IMR-90 (cell line): Measurements from ENCODE around the gene MTHFS. TPM values are rescaled to one million over a fixed set of nuclear protein-coding genes. Genes with fewer than 3 reads are reported as not detected.

ENCODE experiments used
- ATAC-seq: fragments of 200-7000 bp; cut with Tn5 transposase; 2 replicates; pipeline ENCODE4 v1.9.1; 2020; ENCODE audit warnings: low read depth, mild to moderate bottlenecking, moderate library complexity
- BruUV-seq: library from RNA; stranded (reverse); fragments of 400-500 nt; replicated peaks from 2 replicates; lab custom pipeline; 2021; lab: Mats Ljungman, UMichigan
- CTCF ChIA-PET: fragments of 300-600 bp; formaldehyde crosslinking; extraction: SDS; loops from one replicate; lab custom pipeline; 2021; ENCODE audit warnings: antibody characterized with exemption; lab: Yijun Ruan, JAX
- POLR2A ChIA-PET: fragments of 300-600 bp; sonication (Branson Sonifier 250); formaldehyde crosslinking; loops from one replicate; lab custom pipeline; 2022; ENCODE audit warnings: antibody characterized with exemption; ENCODE audit not compliant: unreplicated experiment; lab: Charles Lee
- DNase-seq: peaks from one replicate; pipeline ENCODE4 v3.0.0; 2013
- H2AFZ ChIP-seq: replicated peaks from 2 replicates; pipeline ENCODE3; 2013; ENCODE audit warnings: low read length, mild to moderate bottlenecking; ENCODE audit not compliant: poor library complexity
- H2AK5ac ChIP-seq: 2 replicates; pipeline ENCODE4 v1.6.1; 2013; ENCODE audit warnings: low read depth, low read length, inconsistent platforms
- H2AK9ac ChIP-seq: replicated peaks from 2 replicates; pipeline ENCODE3; 2013; ENCODE audit warnings: mild to moderate bottlenecking, low read depth, low read length, moderate library complexity; ENCODE audit not compliant: poor library complexity
- H2BK120ac ChIP-seq: 2 replicates; pipeline ENCODE4 v1.6.1; 2013; ENCODE audit warnings: low read depth, low read length, inconsistent platforms
- H2BK15ac ChIP-seq: 3 replicates; pipeline ENCODE4 v1.6.1; 2013; ENCODE audit warnings: low read depth, low read length, inconsistent platforms
- H2BK20ac ChIP-seq: 2 replicates; pipeline ENCODE4 v1.6.1; 2013; ENCODE audit warnings: low read depth, mild to moderate bottlenecking, inconsistent platforms, low read length, moderate library complexity
- H2BK5ac ChIP-seq: 2 replicates; pipeline ENCODE4 v1.6.1; 2013; ENCODE audit warnings: mild to moderate bottlenecking, low read depth, low read length, inconsistent platforms; ENCODE audit not compliant: poor library complexity, severe bottlenecking
- H3K14ac ChIP-seq: replicated peaks from 2 replicates; pipeline ENCODE4 v1.6.1; 2013; ENCODE audit warnings: low read depth, low read length, inconsistent platforms
- H3K18ac ChIP-seq: 2 replicates; pipeline ENCODE4 v1.6.1; 2013; ENCODE audit warnings: low read depth, low read length, control low read depth
- H3K23ac ChIP-seq: 2 replicates; pipeline ENCODE4 v1.6.1; 2013; ENCODE audit warnings: low read depth, low read length, inconsistent platforms
- H3K27ac ChIP-seq: 2 replicates; pipeline ENCODE4 v1.5.1; 2013; ENCODE audit warnings: mild to moderate bottlenecking, control low read depth, low read length; ENCODE audit not compliant: insufficient read depth
- H3K27me3 ChIP-seq: 2 replicates; pipeline ENCODE4 v1.6.1; 2013; ENCODE audit warnings: low read length; ENCODE audit not compliant: control insufficient read depth, insufficient read depth
- H3K36me3 ChIP-seq: 2 replicates; pipeline ENCODE4 v1.6.1; 2013; ENCODE audit warnings: low read length, mixed read lengths; ENCODE audit not compliant: control insufficient read depth, insufficient read depth
- H3K4ac ChIP-seq: 2 replicates; pipeline ENCODE4 v1.6.1; 2013; ENCODE audit warnings: low read depth, low read length, inconsistent platforms
- H3K4me1 ChIP-seq: 2 replicates; pipeline ENCODE4 v1.6.1; 2013; ENCODE audit warnings: low read length, mixed read lengths; ENCODE audit not compliant: control insufficient read depth, insufficient read depth
- H3K4me2 ChIP-seq: 2 replicates; pipeline ENCODE4 v1.6.1; 2013; ENCODE audit warnings: low read depth, mild to moderate bottlenecking, control low read depth, low read length, moderate library complexity
- H3K4me3 ChIP-seq: 2 replicates; pipeline ENCODE4 v1.5.1; 2013; ENCODE audit warnings: low read depth, mild to moderate bottlenecking, control low read depth, low read length, moderate library complexity; ENCODE audit not compliant: insufficient read depth
- H3K56ac ChIP-seq: 2 replicates; pipeline ENCODE4 v1.6.1; 2013; ENCODE audit warnings: low read length, inconsistent platforms; ENCODE audit not compliant: insufficient read depth; ENCODE audit errors: extremely low read depth
- H3K79me1 ChIP-seq, 2 experiments: 2 replicates each; pipeline ENCODE4 v1.6.1; 2013; ENCODE audit warnings: low read length in 2 of 2, inconsistent platforms in 1 of 2, low read depth in 1 of 2
- H3K9ac ChIP-seq: 2 replicates; pipeline ENCODE4 v1.6.1; 2013; ENCODE audit warnings: low read depth, low read length, control low read depth
- H3K9me1 ChIP-seq: 2 replicates; pipeline ENCODE4 v1.6.1; 2013; ENCODE audit warnings: low read length, inconsistent platforms; ENCODE audit not compliant: insufficient read depth
- H3K9me3 ChIP-seq: 2 replicates; pipeline ENCODE4 v1.6.1; 2013; ENCODE audit warnings: low read length; ENCODE audit not compliant: control insufficient read depth, insufficient read depth
- H4K20me1 ChIP-seq: 2 replicates; pipeline ENCODE4 v1.6.1; 2013; ENCODE audit warnings: low read length, inconsistent platforms; ENCODE audit not compliant: insufficient read depth
- H4K5ac ChIP-seq: 2 replicates; pipeline ENCODE4 v1.6.1; 2013; ENCODE audit warnings: mild to moderate bottlenecking, low read depth, low read length, control low read depth
- H4K8ac ChIP-seq, 2 experiments: 2 replicates each; pipeline ENCODE4 v1.6.1; 2013; ENCODE audit warnings: low read depth in 2 of 2, low read length in 2 of 2, control low read depth in 1 of 2, inconsistent platforms in 1 of 2
- H4K91ac ChIP-seq: 2 replicates; pipeline ENCODE4 v1.6.1; 2013; ENCODE audit warnings: low read depth, low read length, inconsistent platforms; ENCODE audit not compliant: insufficient read depth
- BHLHE40 ChIP-seq: fragments of 150-350 bp; IDR thresholded peaks from 2 replicates; pipeline ENCODE4 v1.6.1; 2016; ENCODE audit warnings: mild to moderate bottlenecking, low read depth, low read length
- CHD1 ChIP-seq: IDR thresholded peaks from 2 replicates; pipeline ENCODE4 v1.6.1; 2012; ENCODE audit warnings: low read depth, low read length, improper control_type of control experiment
- ELK1 ChIP-seq: fragments of 150-350 bp; IDR thresholded peaks from 2 replicates; pipeline ENCODE4 v1.6.1; 2016; ENCODE audit warnings: low read depth, mild to moderate bottlenecking, low read length, moderate library complexity, borderline replicate concordance
- FOS ChIP-seq: fragments of 150-350 bp; IDR thresholded peaks from 2 replicates; pipeline ENCODE4 v1.6.1; 2016; ENCODE audit warnings: low read depth, low read length
- MAZ ChIP-seq: IDR thresholded peaks from 2 replicates; pipeline ENCODE4 v1.6.1; 2012; ENCODE audit warnings: low read depth, mild to moderate bottlenecking, low read length, improper control_type of control experiment, moderate library complexity, borderline replicate concordance
- RAD21 ChIP-seq: IDR thresholded peaks from 2 replicates; pipeline ENCODE4 v1.6.1; 2012; ENCODE audit warnings: low read length, improper control_type of control experiment
- WGBS, 2 experiments: methylation state at CpG; one replicate each; pipeline versions ENCODE4 v1.1.5 to v1.1.7; 2013; ENCODE audit warnings: missing lambda C conversion rate in 2 of 2; ENCODE audit not compliant: insufficient read length in 1 of 2; ENCODE audit errors: extremely low coverage in 2 of 2; 5-methylcytosine and 5-hydroxymethylcytosine counted together
- dilution Hi-C: fragments of 300-500 bp; cut with HindIII; formaldehyde crosslinking; loops from one replicate; pipeline ENCODE4 v1.14.3; 2018; ENCODE audit warnings: low sequenced_read_pairs; ENCODE audit not compliant: unreplicated experiment
- in situ Hi-C: fragments of 300-500 bp; cut with MboI; formaldehyde crosslinking; loops from 3 replicates; pipeline ENCODE4 v1.14.3; 2019; ENCODE audit warnings: low sequenced_read_pairs, inconsistent platforms, mixed read lengths
- intact Hi-C: fragments of 100-400 bp; cut with micrococcal nuclease; formaldehyde crosslinking; loops from 2 replicates; pipeline ENCODE4 v1.10.0; 2022
- polyA plus RNA-seq, 3 experiments: library from polyadenylated mRNA; depleted of rRNA; stranded (reverse); fragments of >200 nt; gene quantifications; 2 replicates each; pipeline ENCODE4 v1.2.3, GENCODE V29; 2012; ENCODE audit warnings: low replicate concordance in 1 of 3
- total RNA-seq: library from RNA; depleted of rRNA; stranded (reverse); fragments of >200 nt; gene quantifications from 2 replicates; pipeline ENCODE4 v1.2.3, GENCODE V29; 2012
- TF ChIP-seq, protein P1 (sequence below): conservative IDR thresholded peaks from 2 replicates; pipeline ENCODE4 v1.5.1; 2012; ENCODE audit warnings: mild to moderate bottlenecking, low read depth, low read length, improper control_type of control experiment

Gene MTHFS
- total and polyA plus RNA-seq, 2 of the 4 experiments (the other 2 are of a cell fraction), result 5.5 to 6.3 TPM

GRCh38 chr15:79897701-79898113 is 893 bp upstream of the MTHFS start:
- H3K4ac ChIP-seq, result peak overlapping the region; percentile 83; the same call in 1 of the 2 replicates
- peak overlapping the region; percentile 38; the same call in 1 of the 3 replicates for H2BK15ac ChIP-seq
- no peak overlapping the region for H3K4me2 ChIP-seq
- dilution Hi-C loops, result no loop called here
- CTCF ChIA-PET, result no interaction called here
- ATAC-seq (no peak), DNase-seq (no peak)
- H3K56ac ChIP-seq, result no peak overlapping the region
- no peak overlapping the region for H2BK120ac ChIP-seq
- no peak overlapping the region for H2AK5ac ChIP-seq
- peaks cover 8% of the 10 kb centered on the region for H3K4me1 ChIP-seq
- H3K23ac ChIP-seq, result peak overlapping the region; percentile 48; the same call in 1 of the 2 replicates
- no peak overlapping the region for H3K14ac ChIP-seq
- no TSS peak for BruUV-seq
- no peaks in the 10 kb centered on the region for H3K9me3 ChIP-seq
- POLR2A ChIA-PET, result no interaction called here
- H3K18ac ChIP-seq, result no peak overlapping the region
- H3K79me1 ChIP-seq, result peaks cover 7 to 24% of the 10 kb centered on the region in 2 experiments
- no CpG with 5 or more reads among the region's 6 CpGs for WGBS, 2 experiments
- in situ Hi-C loops, result no loop called here
- H4K20me1 ChIP-seq, result no peaks in the 10 kb centered on the region
- no peak for TF ChIP-seq CHD1
- TF ChIP-seq FOS, result no peak
- TF ChIP-seq BHLHE40, result no peak
- no peak for TF ChIP-seq ELK1
- no peak for TF ChIP-seq RAD21
- no peak for TF ChIP-seq MAZ
- TF ChIP-seq, protein P1, sequence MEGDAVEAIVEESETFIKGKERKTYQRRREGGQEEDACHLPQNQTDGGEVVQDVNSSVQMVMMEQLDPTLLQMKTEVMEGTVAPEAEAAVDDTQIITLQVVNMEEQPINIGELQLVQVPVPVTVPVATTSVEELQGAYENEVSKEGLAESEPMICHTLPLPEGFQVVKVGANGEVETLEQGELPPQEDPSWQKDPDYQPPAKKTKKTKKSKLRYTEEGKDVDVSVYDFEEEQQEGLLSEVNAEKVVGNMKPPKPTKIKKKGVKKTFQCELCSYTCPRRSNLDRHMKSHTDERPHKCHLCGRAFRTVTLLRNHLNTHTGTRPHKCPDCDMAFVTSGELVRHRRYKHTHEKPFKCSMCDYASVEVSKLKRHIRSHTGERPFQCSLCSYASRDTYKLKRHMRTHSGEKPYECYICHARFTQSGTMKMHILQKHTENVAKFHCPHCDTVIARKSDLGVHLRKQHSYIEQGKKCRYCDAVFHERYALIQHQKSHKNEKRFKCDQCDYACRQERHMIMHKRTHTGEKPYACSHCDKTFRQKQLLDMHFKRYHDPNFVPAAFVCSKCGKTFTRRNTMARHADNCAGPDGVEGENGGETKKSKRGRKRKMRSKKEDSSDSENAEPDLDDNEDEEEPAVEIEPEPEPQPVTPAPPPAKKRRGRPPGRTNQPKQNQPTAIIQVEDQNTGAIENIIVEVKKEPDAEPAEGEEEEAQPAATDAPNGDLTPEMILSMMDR, result no peak
- 0 out of 2 replicates have a peak overlapping the region, but pooled peaks have one; percentile 56 for H2BK20ac ChIP-seq
- H4K8ac ChIP-seq, result peak overlapping the region in 1 of 2 experiments; percentile 71; a peak in 1 of 4 replicates
- no peak overlapping the region for H4K5ac ChIP-seq
- H2AK9ac ChIP-seq, result no peak overlapping the region
- H2BK5ac ChIP-seq, result no peak overlapping the region
- no peak overlapping the region for H4K91ac ChIP-seq
- intact Hi-C loops, result loop anchor here (5.0 kb wide), 1 partner anchor 275 kb away; no protein-coding TSS in a partner anchor
- H3K9me1 ChIP-seq, result peaks cover 7% of the 10 kb centered on the region
- H3K9ac ChIP-seq, result no peak overlapping the region
- H3K4me3 ChIP-seq, result no peak overlapping the region
- H3K27me3 ChIP-seq, result no peaks in the 10 kb centered on the region
- H3K36me3 ChIP-seq, result no peaks in the 10 kb centered on the region
- no peak overlapping the region for H2AFZ ChIP-seq
- no peak overlapping the region for H3K27ac ChIP-seq
